Kidney (tissue), 22 donors: ENCODE measurements around the gene SLC12A6. TPM values are rescaled to one million over a fixed set of nuclear protein-coding genes. Genes with fewer than 3 reads are reported as not detected.
"Not testable (repeated sequence)": the region's sequence is repeated elsewhere in the genome, so short reads cannot be mapped to it uniquely, and the experiment has no call there.

Experiments used
- DNase-seq, 5 donors: peaks; one replicate each; pipeline ENCODE4 v3.0.0-alpha.2; 2013 to 2020
- FAIRE-seq: peaks from 2 replicates; lab custom pipeline; 2012; peaks lifted over from hg19 to GRCh38; lab: Jason Lieb, UNC
- H3K27ac ChIP-seq, 2 donors: one replicate each; pipeline ENCODE4 v1.7.0; 2013; ENCODE audit warnings: low read depth in 2 of 2, low read length in 2 of 2, inconsistent platforms in 1 of 2
- H3K27me3 ChIP-seq: one replicate; pipeline ENCODE4 v1.7.1; 2013; ENCODE audit warnings: low read length, inconsistent platforms; ENCODE audit not compliant: control insufficient read depth, insufficient read depth
- H3K36me3 ChIP-seq, 3 donors: one replicate each; pipeline versions ENCODE4 v1.7.0 to v1.7.1; 2013; ENCODE audit warnings: low read length in 3 of 3, control low read depth in 1 of 3, inconsistent platforms in 1 of 3; ENCODE audit not compliant: insufficient read depth in 3 of 3, control insufficient read depth in 2 of 3
- H3K4me1 ChIP-seq, 3 donors: one replicate each; pipeline versions ENCODE4 v1.7.0 to v1.7.1; 2013; ENCODE audit warnings: low read length in 3 of 3, inconsistent platforms in 1 of 3, low read depth in 1 of 3; ENCODE audit not compliant: control insufficient read depth in 2 of 3, insufficient read depth in 2 of 3
- H3K4me3 ChIP-seq, 3 donors: one replicate each; pipeline versions ENCODE4 v1.7.0 to v1.8.1; 2013; ENCODE audit warnings: low read length in 3 of 3, control low read depth in 1 of 3, inconsistent platforms in 1 of 3
- H3K9ac ChIP-seq, 3 donors: one replicate each; pipeline versions ENCODE4 v1.7.0 to v1.7.1; 2013; ENCODE audit warnings: low read length in 3 of 3, control low read depth in 1 of 3, inconsistent platforms in 1 of 3
- H3K9me3 ChIP-seq, 3 donors: one replicate each; pipeline versions ENCODE4 v1.7.0 to v1.7.1; 2013; ENCODE audit warnings: low read length in 3 of 3, control low read depth in 1 of 3, inconsistent platforms in 1 of 3; ENCODE audit not compliant: control insufficient read depth in 2 of 3, insufficient read depth in 1 of 3
- intact Hi-C: fragments of 100-400 bp; cut with DNase I; formaldehyde crosslinking; loops from one replicate; pipeline ENCODE4 v1.11.1; 2022
- long read RNA-seq, 10 donors: library from polyadenylated mRNA in 1 of 10; unstranded in 1 of 10; transcript quantifications; one replicate each; pipeline ENCODE4 v2.0.0 and lab custom pipeline, GENCODE V29; 2021 to 2026
- polyA plus RNA-seq: library from polyadenylated mRNA; stranded (reverse); fragments of 350-450 nt; fragmentation: Illumina TruSeq; extraction: RNeasy Lipid Tissue Mini Kit (QIAGEN cat#74804); gene quantifications from one replicate; pipeline ENCODE4 v1.2.3, GENCODE V29; 2014; ENCODE audit warnings: low read depth, low replicate concordance; ENCODE audit not compliant: insufficient read depth
- total RNA-seq: library from RNA; stranded (reverse); fragmentation: NEBNext Ultra II Directional; extraction: Animal tissue kit (Norgen Biotek cat#: 25700); gene quantifications from one replicate; pipeline ENCODE4 v1.2.1, GENCODE V29; 2021
- TF ChIP-seq, protein P1 (sequence below): IDR thresholded peaks from 3 replicates; pipeline ENCODE4 v1.5.1; 2012; ENCODE audit warnings: mild to moderate bottlenecking, moderate library complexity, borderline replicate concordance; ENCODE audit not compliant: insufficient read depth; ENCODE audit errors: extremely low read depth
- donor health status: control.
- donor health status: control.
- donor health status: control.
- donor health status: control.
- donor health status: control.
- donor health status: DM: yes; HTN: yes; CAD: no.
- donor health status: Normal renal cell carcinoma (clear cell type).

Gene SLC12A6
- total RNA-seq = 22.6 TPM
- polyA plus RNA-seq = 6.7 TPM
- long read RNA-seq, donor 1 = 0 reads
- long read RNA-seq, donor 2 = 0 reads
- long read RNA-seq, donor 3, partial matches to known transcripts = 0 of 1 reads
- long read RNA-seq, donor 3, other reads (novel, unspliced or antisense) = 0 of 1 reads
- long read RNA-seq, donor 4 = 0 reads
- long read RNA-seq, donor 5 = 0 reads
- long read RNA-seq, donor 6 = 0 reads
- long read RNA-seq, donor 7, partial matches to known transcripts = 1 of 6 reads
- long read RNA-seq, donor 7, other reads (novel, unspliced or antisense) = 5 of 6 reads
- long read RNA-seq, donor 8 = 0 reads
- long read RNA-seq, donor 9 = 0 reads
- long read RNA-seq, donor 10, partial matches to known transcripts = 181 of 209 reads
- long read RNA-seq, donor 10, other reads (novel, unspliced or antisense) = 28 of 209 reads

DNA sequence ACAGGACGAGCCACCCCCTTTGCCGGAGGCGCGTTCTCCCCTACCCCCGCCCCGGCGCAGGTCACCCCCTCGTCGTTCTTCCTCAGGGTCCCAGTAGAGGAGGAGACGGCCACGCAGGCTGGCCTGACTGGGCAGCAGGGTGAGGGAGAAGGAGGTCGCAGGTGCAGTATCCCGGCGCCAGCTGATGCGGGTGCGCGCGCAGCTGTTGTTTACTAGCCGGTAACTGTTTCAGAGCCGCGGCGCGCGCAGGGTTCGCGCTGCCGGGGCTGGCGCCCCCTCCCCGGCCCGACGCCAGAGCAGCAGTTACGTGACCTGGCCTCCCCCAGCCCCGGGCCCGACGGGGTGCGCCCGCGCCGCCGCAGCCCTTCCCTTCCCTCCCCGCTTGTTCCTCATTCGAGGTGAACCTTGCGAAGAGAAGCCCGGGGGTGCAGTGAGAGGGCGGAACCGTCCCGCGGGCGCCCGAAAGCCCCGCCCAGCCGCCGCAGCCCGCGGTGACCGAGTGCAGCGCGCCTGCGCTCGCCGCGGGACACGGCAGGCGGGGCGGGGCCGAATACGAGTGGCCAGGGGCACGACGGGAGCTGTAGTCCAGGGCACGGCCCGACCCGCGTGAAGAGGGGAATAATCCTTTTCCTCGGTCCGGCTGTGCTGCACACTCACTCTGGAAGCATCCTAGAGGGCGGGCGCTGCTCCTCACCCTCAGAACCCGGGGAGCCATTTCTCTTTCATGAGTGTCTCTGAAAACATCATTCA is at the start of gene SLC12A6:
TSS of gene SLC12A6 (minus strand) at position 225 of the 750 bp plus-strand sequence. CDS start 1,101 bp downstream, outside the sequence.
- FAIRE-seq = no peak
- peaks cover 0 to 9% (median 7%) of the 10 kb centered on the region in 3 donors for H3K4me1 ChIP-seq

DNA sequence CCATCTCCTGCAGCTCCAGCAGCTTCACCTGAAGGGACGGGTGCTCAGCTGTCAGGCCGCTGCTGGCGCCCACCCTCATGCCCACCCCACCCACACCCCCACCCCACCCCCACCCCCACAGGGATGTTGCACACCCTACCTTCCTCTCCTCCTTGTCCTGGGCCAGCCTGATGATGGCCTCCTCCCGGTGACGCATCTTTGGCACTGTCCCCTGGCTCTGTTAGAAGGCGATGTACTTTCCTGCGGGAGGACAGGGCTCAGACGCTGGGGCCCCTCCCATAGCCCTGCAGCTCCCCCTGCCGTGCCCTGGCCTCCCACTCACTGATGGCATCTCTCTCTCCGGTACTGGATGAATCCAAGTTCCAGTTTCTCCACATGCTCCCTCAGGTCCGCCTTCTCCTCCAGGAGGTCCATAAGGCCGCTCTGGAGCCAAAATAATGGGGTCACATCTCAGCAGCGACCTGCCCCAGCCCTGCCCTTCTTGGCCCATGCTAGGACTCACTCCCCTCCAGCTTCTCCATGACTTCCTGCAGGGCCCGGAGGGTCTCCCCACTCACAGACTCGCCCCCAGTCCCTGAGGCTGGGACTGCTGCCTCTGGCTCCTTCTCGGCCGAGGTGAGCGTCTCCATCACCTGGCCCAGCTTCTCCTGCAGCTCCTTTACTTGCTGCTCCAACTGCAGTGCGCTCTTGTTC is 44.4 kb upstream of the SLC12A6 start:
- FAIRE-seq, H3K27ac ChIP-seq, H3K36me3 ChIP-seq, H3K9me3 ChIP-seq, H3K4me1 ChIP-seq, H3K9ac ChIP-seq, H3K27me3 ChIP-seq, intact Hi-C loops, H3K4me3 ChIP-seq, DNase-seq: not testable (repeated sequence)

More for the DNA sequence above, at the start of gene SLC12A6:
- Histone ChIP-seq H3K36me3 (no peaks in the 10 kb centered on the region), H3K27ac (peak within 1 kb of the TSS; percentile 87 to 92), H3K9ac (peak within 1 kb of the TSS; percentile 61 to 76 (median 71)), H3K9me3 (no peaks in the 10 kb centered on the region), H3K27me3 (no peaks in the 10 kb centered on the region), H3K4me3 (peak within 1 kb of the TSS; percentile 81 to 92 (median 92))
- TF ChIP-seq, protein P1, sequence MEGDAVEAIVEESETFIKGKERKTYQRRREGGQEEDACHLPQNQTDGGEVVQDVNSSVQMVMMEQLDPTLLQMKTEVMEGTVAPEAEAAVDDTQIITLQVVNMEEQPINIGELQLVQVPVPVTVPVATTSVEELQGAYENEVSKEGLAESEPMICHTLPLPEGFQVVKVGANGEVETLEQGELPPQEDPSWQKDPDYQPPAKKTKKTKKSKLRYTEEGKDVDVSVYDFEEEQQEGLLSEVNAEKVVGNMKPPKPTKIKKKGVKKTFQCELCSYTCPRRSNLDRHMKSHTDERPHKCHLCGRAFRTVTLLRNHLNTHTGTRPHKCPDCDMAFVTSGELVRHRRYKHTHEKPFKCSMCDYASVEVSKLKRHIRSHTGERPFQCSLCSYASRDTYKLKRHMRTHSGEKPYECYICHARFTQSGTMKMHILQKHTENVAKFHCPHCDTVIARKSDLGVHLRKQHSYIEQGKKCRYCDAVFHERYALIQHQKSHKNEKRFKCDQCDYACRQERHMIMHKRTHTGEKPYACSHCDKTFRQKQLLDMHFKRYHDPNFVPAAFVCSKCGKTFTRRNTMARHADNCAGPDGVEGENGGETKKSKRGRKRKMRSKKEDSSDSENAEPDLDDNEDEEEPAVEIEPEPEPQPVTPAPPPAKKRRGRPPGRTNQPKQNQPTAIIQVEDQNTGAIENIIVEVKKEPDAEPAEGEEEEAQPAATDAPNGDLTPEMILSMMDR = no peak
- intact Hi-C loops = no loop called here
- DNase-seq = peak; percentile 91 to 96 (median 94)

DNA sequence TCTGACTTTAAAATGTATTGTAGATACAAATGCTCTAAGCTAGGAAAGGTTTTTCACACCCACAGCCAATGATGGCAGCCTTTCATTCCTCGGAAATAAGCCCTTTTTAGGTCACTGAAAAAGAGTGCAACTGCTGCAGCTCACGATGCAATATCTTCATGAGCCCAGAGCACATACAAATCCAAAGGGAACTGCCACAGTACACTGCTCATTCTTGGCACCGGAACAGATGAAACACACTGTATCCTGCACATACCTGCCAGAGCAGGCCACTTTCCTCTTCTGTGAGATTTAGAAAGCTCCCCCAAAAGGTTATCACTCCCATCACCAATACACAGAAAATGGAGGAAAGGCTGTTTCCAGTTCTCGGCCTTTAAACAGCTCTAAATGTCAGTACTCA is 42.9 kb upstream of the SLC12A6 start:
- H3K9me3 ChIP-seq, H3K4me1 ChIP-seq, DNase-seq, H3K27ac ChIP-seq, H3K27me3 ChIP-seq, H3K4me3 ChIP-seq, intact Hi-C loops, FAIRE-seq, H3K36me3 ChIP-seq, H3K9ac ChIP-seq: not testable (repeated sequence)

DNA sequence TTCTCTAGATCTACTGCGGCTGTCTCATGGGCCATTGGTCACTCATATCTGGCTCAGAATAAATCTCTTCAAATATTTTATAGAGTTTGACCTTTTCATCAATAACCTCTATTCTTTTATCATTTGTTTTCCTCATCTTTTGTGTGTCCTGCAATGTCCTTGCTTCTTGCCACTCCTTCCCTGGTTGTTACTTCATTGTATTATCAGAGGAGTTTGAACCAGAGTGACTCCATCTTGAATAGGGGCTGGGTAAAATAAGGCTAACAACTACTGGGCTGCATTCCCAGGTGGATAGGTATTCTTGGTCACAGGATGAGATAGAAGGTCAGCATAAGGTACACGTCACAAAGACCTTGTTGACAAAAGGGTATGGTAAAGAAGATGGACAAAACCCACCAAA is 39.3 kb upstream of the SLC12A6 start:
- DNase-seq = no peak
- no peak for FAIRE-seq
- intact Hi-C loops = no loop called here
- Histone ChIP-seq H3K27ac (no peak overlapping the region), H3K9me3 (no peaks in the 10 kb centered on the region), H3K4me1 (no peaks in the 10 kb centered on the region), H3K9ac (no peak overlapping the region), H3K4me3 (no peak overlapping the region), H3K27me3 (no peaks in the 10 kb centered on the region), H3K36me3 (no peaks in the 10 kb centered on the region)
- TF ChIP-seq, protein P1 = no peak

DNA sequence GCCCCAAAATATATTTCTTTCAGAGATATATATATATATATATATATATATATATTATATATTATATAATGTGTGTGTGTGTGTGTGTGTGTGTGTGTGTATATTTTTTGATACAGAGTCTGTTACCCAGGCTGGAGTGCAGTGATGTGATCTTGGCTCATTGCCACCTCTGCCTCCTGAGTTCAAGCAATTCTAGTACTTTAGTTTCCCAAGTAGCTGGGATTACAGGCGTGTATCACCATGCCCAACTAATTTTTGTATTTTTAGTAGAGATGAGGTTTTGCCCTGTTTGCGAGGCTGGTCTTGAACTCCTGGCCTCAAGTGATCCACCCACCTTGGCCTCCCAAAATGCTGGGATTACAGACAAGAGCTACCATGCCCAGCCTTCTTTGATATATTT is 38.0 kb upstream of the SLC12A6 start:
- H3K4me3 ChIP-seq, H3K9ac ChIP-seq, intact Hi-C loops, H3K27me3 ChIP-seq, H3K4me1 ChIP-seq, H3K27ac ChIP-seq, DNase-seq, FAIRE-seq, H3K36me3 ChIP-seq, H3K9me3 ChIP-seq: not testable (repeated sequence)
